NCI-H1694 (cell line): Measurements from ENCODE around the gene IL9.
"Not testable (repeated sequence)": the region's sequence is repeated elsewhere in the genome, so short reads cannot be mapped to it uniquely, and the experiment has no call there.

Experiments
- DNase-seq: peaks from one replicate; lab custom pipeline; 2025; lab: John Stamatoyannopoulos, UW

IL9 gene

DNA sequence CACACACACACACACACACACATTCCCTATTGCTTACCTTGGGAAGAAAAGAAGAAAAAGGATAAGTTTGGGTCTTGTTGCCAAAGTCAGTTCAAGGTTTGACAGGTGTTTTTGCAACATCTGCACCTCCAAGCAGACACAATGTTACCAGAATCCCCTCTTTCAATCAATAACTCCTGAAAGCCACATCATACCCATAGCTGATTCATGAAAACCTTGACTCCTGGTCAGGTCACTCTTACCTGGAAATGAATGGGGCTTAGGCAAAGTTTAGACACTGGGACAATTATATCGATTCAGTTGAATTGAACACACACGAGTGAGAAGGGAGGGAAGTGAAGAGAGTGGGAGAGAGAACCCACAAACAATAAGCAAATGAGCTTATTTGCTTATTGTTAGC is 27.0 kb downstream of the IL9 start:
- no peak for DNase-seq

DNA sequence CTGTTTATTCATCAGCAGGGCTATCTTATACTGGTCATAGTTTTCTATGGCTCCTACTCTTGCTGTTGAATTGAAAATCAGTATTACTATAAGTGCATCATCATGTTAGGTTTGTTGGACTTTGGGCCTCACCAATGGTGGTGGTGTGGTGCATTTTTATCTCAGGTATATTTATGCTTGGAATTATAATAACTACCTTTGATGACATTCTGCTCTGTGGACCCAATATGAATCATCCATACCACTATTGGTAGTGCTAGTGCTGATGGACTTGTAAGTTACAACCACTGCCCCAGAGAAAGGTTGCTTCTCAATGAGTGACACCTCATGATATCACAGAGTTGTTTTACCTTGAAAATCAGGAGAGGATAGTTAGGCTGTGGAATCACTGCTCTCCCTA is 28.0 kb downstream of the IL9 start:
- DNase-seq = no peak

DNA sequence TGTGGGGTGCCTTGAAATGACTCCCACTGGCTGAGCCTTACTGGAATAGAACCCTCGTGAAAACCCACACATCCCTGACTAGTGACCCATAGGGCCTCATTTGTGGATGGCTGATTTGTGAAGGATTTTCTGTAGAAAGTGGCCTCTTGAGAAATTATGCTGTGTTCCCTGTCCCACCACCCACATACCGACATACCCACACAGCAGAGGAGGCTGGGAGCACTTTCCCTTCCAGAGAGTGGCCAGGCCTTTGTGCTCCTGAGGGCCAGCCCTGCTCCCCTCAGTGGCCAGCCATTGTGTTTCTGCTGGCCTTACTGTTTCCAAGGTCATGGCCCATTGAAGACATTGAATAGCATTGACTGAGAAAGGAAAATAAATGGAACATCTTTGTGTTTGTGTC is 29.6 kb downstream of the IL9 start:
- no peak for DNase-seq

DNA sequence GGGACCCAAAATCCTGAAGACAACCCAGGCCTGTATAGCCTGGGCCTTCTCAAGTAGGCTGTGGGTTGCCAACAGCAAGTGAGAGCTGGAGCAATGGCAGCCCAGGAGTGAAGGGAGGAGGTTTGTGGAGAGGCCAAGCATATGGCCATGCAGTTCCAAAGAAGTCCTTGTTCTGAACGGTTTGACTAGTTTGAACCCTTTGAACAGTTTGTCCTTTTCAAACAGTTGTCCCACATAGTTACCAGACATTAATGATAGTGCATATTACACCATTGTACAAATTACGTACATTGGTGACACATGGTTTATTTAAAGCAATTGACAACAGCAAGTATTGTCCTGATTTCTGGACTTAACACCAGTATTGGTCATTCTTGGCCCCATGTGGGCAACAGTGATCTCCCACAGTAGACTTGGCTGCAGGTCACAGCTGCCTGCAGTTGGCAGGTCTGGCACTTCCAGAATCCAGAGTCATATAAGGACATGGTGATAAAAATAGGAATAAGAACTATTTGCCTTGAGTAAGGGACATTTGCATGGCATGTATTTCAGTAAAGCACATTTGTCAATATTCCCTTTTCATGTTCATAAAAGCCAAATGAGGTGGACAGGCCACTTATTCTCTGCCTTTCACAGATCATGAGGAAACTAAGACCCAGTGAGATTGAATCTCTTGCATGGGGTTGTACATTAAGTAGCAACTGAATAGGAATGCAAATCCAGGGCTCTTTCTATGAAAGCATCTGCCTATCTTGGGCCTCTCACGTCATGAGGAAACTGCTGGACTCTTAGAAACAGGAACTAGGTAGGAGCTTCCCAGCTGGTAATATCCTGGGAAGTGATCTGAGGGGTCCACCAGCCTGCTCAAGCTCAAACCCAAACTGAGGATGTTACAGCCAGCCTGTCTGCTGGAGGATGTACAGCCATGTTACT is 30.9 kb downstream of the IL9 start:
- no peak for DNase-seq

DNA sequence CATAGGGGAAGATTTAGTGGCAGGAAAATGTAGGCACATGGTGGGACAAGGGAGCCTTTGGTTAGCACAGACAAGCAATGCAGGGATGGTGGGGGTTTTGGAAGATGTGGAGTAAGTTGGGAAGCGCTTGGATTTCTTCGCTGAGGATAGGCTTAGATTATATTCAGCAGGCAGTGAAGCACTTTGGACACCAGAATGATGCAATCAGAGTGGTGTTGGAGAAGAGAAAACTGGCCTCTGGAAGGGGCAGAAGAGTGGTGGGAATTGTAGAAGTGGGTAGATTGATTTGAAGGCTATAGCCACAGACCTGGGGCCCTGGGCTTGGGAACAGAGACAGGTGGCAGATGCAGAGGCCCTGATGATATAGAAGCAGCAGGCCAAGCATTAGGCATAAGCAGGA is 32.9 kb downstream of the IL9 start:
- no peak for DNase-seq

DNA sequence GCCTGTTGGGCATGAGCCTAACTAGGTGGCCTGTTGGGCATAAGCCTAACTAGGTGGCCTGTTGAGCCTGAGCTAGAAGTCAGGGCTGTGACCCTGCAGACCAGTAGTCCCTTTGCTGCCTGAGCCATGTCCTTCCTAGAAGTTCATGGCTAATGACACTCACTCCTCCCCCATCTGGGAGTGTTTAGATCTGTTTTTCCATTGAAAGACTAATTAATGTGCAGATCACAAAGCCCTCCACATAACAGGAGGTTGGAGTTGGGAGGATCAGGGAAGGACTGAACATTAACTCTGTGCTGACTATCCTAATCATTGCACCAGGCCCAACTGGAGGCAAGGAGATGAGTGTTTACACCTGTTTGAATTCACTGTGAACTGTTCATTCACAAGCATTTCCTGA is 33.6 kb downstream of the IL9 start:
- DNase-seq = no peak

DNA sequence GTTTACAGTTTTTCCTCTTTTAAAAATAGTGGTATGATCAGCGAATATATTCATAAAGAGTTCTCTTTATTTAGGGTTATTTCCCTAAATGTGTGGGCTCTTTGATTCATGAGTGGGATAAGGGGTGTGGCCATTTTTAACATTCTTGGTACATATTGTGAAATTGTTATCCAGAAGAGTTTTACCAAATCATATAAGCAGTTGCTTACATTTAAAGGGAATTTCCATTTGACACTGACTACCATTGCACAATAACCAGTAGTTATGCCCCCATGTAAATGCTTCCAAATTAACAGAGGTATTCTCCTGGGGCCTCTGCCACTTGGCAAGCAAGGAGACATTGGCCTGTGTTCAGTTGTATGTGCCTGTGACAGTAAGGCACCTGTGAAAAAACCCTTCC is 34.0 kb downstream of the IL9 start:
- no peak for DNase-seq

DNA sequence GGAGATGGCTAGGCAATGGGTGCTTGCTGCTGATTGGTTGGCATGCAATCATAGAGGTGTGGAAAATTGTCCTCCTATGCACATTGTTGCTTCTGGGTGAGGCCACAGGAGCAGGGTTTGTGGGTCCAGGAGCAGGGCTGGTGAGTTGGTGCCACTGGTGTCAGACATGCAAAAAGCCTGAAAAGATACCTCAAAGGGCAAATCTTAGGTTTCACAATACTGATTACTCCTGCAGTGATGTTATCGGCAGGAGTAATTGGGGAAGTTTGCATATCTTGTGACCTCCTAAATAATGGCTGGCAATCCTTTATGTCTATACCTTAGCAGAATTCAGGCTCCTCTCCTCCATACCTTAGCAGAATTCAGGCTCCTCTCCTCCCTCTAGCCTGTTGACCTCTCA is 36.0 kb downstream of the IL9 start:
- DNase-seq = no peak

DNA sequence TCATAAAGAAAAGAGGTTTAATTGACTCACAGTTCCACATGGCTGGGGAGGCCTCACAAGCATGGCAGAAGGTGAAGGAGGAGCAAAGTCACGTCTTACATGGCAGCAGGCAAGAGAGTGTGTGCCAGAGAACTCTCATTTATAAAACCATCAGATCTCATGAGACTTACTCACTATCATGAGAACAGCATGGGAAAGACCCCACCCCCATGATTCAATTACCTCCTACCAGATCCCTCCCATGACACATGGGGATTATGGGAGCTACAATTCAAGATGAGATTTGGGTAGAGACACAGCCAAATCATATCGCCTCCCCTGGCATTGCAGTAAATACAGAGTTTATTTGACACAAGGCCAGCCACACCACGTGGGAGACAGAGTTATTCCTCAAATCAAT is 36.5 kb downstream of the IL9 start:
- not testable (repeated sequence) for DNase-seq

DNA sequence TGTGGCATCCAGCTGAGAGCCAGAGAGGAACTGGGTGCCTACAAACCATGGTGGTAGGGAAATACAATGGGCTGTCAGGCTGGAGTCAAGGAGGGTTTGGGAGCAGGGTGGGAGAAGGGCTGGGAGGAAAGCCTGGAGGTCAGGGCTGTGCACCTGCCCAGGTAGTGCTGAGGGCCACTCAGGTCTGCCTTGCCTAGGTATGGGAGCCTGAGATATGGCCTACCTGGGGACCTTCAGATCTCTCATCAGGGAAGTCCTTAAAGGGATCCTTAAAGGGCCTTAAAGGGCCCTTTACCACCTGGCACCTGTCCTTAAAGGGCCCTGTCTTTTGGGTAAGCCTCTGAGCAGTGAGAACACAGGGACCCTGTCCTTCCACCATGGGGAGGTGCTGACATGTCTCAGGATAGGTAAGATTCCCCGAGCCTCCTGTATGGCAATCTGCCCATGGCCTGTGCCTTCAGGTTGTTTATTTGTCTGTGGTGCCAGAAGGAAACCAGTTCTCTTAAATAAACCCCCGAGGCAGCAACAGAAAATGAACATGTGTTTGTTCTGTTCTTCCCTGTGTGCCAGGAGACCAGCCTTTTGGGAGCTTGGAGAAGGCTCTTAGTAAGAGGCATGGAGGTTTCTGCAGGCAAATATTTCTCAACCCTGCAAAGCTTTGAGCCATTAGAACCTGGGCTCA is 37.9 kb downstream of the IL9 start:
- DNase-seq = no peak

DNA sequence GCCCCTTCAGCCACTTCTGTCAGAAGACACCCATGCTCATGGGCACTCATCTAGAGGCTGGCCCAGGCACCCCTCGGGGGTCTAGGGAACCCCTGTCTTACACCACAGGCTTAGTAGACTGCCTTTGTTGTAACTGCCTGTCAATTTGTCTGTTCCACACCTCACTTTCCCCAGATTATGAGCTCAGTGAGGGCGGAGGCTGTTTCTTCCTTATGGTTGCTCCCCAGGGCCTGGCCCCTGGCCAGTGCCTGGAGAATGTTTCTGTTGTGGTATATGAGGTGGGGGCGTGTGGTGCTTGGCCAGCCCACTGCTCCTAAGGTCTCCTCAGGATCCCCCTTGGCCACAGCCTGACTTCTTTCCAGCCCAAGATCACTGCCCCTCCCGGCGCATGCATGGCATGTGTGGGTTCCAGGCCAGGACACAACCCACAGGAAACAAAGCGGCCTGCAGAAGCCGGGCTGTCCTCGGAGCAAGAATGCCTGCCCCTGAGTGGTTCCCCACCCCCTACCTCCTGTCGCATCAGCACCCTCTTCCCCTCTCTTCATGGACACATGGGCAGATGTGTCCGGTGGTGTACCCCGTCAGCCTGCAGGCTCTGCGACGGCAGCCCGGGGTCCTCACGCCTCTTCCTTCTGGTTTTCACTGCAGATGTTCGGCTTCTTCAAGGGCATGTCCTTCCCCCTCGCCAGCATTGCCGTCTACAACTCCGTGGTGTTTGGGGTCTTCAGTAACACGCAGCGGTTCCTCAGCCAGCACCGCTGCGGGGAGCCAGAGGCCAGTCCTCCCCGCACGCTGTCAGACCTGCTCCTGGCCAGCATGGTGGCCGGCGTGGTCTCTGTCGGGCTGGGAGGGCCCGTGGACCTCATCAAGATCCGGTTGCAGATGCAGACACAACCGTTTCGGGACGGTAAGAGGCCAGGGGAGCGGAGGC is 43.5 kb downstream of the IL9 start:
- DNase-seq = no peak

DNA sequence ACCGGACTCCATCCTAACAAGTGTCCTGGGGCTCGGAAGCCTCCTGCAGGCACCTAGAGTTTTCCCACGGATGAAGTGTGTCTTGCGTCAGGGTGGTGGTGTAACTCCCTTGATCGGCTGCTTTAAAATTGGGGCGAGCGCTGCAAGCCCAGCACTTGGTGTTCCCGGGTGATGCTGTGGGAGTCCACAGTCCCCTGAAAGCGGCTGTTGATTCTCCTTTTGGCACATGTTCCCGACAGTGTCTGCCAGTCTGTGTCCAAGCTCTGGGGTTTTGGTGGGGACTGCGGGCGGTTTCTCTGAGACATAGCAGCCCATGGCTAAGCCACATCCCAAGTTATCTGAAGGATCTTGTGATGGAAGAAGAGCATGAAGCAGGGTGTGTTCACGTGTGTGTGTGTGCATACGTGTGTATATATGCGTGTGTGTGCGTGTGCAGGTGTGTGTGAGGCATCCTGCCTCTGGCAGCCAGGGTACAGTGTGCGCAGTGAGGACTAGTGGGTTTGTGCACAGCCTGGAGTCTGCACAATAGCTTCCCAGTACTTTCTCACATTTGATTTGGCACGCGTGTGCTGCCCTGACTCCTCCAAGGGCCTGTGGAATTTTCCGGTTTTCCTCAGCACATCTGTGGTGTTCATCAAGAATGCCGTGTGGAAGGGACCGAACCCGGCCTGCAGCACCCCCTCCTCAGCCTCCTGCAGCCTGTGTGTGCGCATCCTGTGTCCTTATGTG is 44.3 kb downstream of the IL9 start:
- no peak for DNase-seq

DNA sequence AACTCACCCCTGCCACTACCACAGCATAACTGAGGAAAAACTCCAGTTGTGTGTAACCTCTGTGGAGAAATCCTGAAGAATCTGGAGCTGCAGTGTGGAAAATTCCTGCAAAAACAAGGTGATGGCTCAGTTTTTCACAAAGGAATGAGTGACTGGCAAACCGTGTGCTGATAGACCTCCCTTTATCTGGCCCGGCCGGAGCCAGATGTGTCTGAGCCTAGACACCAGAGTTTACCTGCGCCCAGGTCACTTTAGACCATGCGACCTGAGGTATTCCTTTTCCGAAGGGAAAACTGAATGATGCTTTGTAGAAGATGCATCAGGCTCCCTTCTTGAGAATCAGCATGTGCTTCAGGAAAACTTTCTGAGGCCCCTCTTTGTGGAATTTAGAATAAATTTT is 45.0 kb downstream of the IL9 start:
- no peak for DNase-seq

DNA sequence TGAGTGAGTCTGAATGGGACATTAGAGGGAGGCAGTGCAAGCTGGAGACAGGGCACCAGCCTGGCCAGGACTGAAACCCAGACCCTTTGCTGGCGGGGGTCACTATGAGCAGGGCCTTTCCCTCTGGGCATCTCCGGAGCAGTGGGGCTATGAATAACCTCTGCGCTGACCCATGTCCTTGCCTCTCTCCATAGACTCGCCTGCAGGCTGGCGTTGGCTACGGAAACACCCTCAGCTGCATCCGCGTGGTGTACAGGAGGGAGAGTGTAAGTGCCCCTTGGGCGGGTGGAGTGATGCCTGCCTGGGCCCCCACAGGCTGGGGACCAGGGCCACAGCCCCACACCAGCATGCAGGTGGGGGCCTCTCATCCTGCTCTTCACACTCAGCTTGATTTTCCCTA is 45.4 kb downstream of the IL9 start:
- no peak for DNase-seq

DNA sequence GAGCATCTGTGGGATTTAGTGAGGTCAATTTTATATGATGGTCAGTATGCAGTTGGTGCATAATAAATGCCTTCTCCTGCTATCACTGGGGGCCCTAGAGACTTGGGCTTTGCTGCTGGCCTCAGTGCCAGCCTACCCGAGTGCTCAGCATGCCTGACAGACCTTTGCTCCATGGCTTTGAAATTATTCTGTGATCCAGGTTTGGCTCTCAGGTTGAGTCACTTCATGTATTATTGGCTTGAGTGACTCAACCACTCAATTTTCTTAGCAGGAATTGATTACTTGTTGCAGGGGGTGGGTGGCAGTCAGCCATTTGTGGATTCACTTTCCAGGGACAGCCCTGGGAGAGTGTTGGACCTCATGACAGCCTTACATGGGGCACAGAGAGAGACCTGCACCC is 47.7 kb downstream of the IL9 start:
- no peak for DNase-seq

DNA sequence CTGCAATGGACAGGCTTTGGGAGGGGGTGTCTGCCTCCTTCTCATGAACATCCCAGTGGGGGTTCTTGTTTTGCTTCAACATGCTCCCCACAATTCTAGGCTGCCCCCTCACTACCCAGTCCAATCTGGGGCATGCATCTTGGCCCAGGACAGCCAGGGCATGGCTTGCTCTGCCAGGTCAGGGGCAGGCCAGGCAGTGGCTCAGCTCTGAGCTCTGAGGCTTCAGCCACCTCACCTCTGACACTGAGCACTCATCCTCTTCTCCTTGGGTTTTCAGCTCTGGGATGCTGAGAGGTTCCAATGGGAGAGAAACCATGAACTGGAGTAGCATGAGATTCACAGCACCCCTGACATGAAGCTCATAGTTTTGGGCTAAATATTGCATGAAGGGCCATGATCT is 49.3 kb downstream of the IL9 start:
- DNase-seq = no peak

DNA sequence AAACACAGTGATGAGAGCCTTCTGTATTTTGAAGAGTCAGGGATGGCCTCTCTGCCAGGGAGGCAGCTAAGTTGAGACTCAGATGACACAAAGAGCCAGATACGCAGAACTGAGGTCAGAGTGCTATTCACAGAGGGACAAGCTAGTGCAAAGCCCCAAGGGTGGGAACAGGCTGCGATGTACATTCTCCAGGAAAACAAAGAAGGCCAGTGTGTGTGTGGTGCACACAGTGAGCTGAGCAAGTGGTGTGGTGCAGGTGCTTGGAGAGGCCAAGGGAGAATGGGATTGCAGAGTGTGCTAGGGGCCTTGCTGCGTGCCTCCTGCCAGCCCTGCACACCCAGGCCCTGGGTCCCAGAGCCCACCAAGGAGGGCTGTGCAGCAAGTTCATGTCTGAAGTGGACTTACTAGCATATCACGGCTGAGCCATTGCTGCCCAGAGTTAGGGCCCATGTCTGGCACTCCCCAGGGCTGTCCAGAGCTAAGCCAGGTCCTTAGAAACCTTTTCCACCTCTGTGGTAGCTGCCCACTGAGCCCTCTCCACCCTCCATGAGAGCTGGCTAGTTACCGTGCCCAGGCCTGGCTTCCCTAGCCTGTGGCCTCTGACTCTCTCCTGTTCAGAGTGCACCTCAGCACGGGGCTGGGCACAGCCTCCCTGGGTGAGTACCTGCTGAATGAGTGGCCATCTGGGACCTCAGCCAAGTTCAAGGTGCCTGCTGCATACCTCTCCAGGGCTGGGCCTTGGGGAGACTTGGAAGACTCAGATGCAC is 51.9 kb downstream of the IL9 start:
- DNase-seq = no peak

DNA sequence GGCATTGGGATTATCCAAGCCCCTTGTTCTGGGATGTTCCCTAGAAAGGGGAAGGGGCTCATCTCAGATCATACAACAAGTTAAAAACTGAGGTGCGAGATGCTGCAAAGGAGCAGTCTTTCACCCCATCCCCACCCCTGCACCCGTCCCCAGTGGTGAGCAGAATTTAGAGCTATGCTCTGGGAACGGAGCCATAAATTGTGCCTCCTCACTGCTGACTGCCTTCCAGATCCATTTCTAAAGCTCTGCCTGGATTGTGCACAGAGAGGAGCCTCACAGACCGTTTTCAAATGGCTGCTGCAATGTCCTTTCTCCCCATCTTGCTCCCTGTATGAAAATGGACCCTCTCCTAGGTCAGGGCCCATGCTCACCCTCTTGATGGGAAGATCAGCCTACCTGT is 52.9 kb downstream of the IL9 start:
- DNase-seq = no peak
